Right atrium auricular region (tissue), 2 donors: ENCODE data around the gene PRSS33. TPM values are rescaled to one million over a fixed set of nuclear protein-coding genes. Genes with fewer than 3 reads are reported as not detected.

Source experiments
- DNase-seq: peaks from one replicate; pipeline ENCODE4 v3.0.0-alpha.2; 2019; ENCODE audit warnings: low spot score
- H3K27ac ChIP-seq, 2 donors: fragments of 200-600 bp; sonication (generic); 1 replicate in 1 of 2; 2 replicates in 1 of 2; pipeline ENCODE4 v1.5.1; 2016 to 2019
- H3K27me3 ChIP-seq, 2 donors: fragments of 200-600 bp; sonication (generic); one replicate each; pipeline versions ENCODE4 v1.5.1 to v1.6.0; 2017 to 2019
- H3K36me3 ChIP-seq: fragments of 200-600 bp; sonication (generic); one replicate; pipeline ENCODE4 v1.5.1; 2016
- H3K4me1 ChIP-seq, 2 donors: fragments of 200-600 bp; sonication (generic); one replicate each; pipeline versions ENCODE4 v1.5.1 to v1.6.0; 2017 to 2019
- H3K4me3 ChIP-seq, 2 donors: fragments of 200-600 bp; sonication (generic); 1 replicate in 1 of 2; 2 replicates in 1 of 2; pipeline ENCODE4 v1.5.1; 2017 to 2019; ENCODE audit warnings: mild to moderate bottlenecking in 1 of 2, moderate library complexity in 1 of 2
- H3K9me3 ChIP-seq, 2 donors: fragments of 200-600 bp; sonication (generic); one replicate each; pipeline ENCODE4 v1.5.1; 2019
- total RNA-seq, 2 donors: library from RNA; depleted of rRNA; stranded (reverse); fragments of >200 nt; gene quantifications; one replicate each; pipeline ENCODE4 v1.1.0, GENCODE V29; 2016
- TF ChIP-seq, protein P1 (sequence below), 2 donors: fragments of 200-600 bp; sonication (generic); IDR thresholded peaks; one replicate each; pipeline ENCODE4 v1.5.1; 2019; ENCODE audit warnings: antibody characterized with exemption in 2 of 2

Gene PRSS33
- total RNA-seq, 2 donors from 2014 or later, result not detected

DNA sequence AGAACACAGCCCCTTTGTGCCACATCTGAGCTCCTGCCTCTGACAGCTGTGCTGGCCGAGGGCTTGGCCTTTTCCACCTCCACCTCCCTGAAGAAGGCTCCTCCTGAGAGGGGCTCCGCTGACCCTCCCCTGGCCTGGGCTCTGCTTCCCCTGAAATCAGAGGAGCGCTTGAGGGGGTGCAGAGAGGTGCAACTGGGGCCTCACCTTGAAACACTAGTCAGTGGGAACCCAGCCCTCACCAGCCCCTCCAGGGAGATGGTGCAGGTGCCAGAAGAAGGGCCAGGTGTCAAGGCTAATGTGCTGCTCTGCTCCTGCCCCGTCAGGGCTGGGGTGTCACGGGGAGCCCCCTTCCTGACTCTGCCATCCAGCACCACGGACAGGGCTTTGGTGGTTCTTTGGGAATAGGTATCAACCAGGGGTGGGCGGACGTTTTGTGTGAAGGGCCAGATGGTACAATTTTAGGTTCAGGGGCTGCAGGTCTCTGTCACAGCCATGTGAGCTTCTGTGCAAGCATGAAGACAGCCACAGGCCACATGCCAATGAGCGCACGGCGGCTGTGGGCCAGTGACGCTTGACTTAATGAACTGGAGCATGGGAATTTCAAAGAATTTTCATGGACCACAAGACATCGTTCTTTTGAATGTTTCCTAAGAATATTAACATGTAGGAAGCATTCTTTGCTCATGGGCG lies 40.6 kb upstream of the PRSS33 start:
- no peaks in the 10 kb centered on the region for H3K27me3 ChIP-seq

DNA sequence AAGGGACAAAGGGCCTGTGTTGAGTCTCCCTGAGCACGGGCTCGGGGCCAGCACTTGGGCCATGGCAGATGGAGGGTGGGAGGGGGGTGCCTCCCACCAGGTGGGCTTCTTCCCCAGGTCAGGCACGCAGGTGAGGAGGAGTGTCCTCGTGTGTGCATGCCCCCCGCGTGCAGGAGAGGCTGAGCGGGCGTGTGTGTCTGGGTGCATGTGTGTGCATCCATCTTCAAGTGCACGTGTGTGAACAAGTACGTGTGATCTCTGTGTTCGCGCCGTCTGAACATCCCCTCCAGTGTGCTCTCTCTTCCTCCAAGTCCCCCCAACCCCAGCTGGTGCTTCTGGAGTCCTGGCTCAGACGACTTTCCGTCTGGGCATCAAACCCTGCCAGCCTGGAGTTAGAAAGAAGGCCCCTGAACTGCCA lies 40.0 kb upstream of the PRSS33 start:
- H3K9me3 ChIP-seq, result no peaks in the 10 kb centered on the region
- DNase-seq, result no peak
- H3K27ac ChIP-seq, result no peak overlapping the region
- TF ChIP-seq, protein P1, sequence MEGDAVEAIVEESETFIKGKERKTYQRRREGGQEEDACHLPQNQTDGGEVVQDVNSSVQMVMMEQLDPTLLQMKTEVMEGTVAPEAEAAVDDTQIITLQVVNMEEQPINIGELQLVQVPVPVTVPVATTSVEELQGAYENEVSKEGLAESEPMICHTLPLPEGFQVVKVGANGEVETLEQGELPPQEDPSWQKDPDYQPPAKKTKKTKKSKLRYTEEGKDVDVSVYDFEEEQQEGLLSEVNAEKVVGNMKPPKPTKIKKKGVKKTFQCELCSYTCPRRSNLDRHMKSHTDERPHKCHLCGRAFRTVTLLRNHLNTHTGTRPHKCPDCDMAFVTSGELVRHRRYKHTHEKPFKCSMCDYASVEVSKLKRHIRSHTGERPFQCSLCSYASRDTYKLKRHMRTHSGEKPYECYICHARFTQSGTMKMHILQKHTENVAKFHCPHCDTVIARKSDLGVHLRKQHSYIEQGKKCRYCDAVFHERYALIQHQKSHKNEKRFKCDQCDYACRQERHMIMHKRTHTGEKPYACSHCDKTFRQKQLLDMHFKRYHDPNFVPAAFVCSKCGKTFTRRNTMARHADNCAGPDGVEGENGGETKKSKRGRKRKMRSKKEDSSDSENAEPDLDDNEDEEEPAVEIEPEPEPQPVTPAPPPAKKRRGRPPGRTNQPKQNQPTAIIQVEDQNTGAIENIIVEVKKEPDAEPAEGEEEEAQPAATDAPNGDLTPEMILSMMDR (IDR thresholded peaks at IDR 0.05), result no peak
- no peak overlapping the region for H3K4me3 ChIP-seq
- H3K27me3 ChIP-seq, result no peaks in the 10 kb centered on the region
- H3K4me1 ChIP-seq, result no peaks in the 10 kb centered on the region
- no peaks in the 10 kb centered on the region for H3K36me3 ChIP-seq

More for the DNA sequence above, 40.6 kb upstream of the PRSS33 start:
- no peak for DNase-seq
- Histone ChIP-seq H3K4me3 (no peak overlapping the region), H3K36me3 (no peaks in the 10 kb centered on the region), H3K9me3 (no peaks in the 10 kb centered on the region), H3K4me1 (no peaks in the 10 kb centered on the region), H3K27ac (no peak overlapping the region)
- TF ChIP-seq, protein P1 (IDR thresholded peaks at IDR 0.05), result no peak

DNA sequence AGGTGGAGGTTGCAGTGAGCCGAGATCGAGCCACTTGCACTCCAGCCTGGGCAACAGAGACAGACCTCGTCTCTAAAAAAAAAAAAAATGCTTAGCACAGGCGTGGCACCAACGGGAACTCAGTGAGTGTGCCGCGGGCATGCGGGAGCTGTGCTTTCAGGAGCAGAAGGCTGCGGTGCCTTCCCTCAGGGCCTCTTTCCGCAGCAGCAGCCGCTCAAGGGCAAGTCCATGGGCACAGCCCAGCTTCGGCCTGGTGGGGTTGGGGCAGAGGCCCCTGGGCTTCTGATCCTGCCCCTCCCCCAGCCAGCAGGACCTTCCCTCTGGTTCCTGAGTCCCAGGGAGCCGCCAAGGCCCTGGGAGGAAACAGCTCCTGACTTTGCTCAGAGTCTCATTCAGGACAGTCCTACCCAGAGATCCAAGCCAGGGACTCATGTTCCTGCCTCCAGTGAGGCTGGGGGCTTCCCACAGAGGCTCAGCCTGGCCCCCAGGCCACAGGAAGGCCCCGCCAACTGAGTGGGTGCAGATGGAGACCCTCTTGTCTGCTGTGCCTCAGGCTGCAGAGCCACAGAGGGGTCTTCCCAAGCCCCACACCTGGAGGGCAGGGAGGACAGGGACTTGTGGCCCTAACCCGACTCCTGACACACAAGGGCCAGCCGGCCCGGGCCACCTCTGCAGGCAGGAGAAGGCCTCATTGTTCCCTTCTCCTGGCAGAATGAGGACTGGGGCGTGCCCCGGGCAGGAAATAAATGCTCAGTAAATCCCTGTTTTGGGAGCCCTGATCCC lies 39.4 kb upstream of the PRSS33 start:
- H3K36me3 ChIP-seq, result no peaks in the 10 kb centered on the region
- no peaks in the 10 kb centered on the region for H3K27me3 ChIP-seq
- no peaks in the 10 kb centered on the region for H3K9me3 ChIP-seq
- H3K27ac ChIP-seq, result no peak overlapping the region
- H3K4me3 ChIP-seq, result no peak overlapping the region
- TF ChIP-seq, protein P1 (IDR thresholded peaks at IDR 0.05), result no peak
- DNase-seq, result no peak
- no peaks in the 10 kb centered on the region for H3K4me1 ChIP-seq

DNA sequence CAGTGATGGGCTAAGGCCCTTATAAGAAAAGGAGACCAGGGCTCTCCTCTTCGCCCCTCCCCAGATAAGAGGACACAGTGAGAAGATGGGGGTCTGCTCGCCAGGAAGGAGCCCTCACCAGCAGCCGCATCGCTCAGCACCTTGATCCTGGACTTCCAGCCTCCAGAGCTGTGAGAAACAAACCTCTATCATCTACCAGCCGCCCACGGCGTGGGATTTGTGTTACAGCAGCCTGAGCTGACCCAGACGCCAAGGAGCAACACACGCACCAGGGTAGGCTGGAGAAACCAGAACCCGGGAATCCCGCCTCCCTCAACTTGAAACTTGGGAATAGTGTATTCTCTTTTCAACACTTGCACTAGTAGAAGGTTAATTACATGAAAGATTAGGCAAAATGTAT lies 38.5 kb upstream of the PRSS33 start:
- Histone ChIP-seq H3K27ac (no peak overlapping the region), H3K9me3 (no peaks in the 10 kb centered on the region), H3K27me3 (no peaks in the 10 kb centered on the region), H3K36me3 (no peaks in the 10 kb centered on the region), H3K4me3 (no peak overlapping the region), H3K4me1 (no peaks in the 10 kb centered on the region)
- DNase-seq, result no peak
- TF ChIP-seq, protein P1 (IDR thresholded peaks at IDR 0.05), result no peak

DNA sequence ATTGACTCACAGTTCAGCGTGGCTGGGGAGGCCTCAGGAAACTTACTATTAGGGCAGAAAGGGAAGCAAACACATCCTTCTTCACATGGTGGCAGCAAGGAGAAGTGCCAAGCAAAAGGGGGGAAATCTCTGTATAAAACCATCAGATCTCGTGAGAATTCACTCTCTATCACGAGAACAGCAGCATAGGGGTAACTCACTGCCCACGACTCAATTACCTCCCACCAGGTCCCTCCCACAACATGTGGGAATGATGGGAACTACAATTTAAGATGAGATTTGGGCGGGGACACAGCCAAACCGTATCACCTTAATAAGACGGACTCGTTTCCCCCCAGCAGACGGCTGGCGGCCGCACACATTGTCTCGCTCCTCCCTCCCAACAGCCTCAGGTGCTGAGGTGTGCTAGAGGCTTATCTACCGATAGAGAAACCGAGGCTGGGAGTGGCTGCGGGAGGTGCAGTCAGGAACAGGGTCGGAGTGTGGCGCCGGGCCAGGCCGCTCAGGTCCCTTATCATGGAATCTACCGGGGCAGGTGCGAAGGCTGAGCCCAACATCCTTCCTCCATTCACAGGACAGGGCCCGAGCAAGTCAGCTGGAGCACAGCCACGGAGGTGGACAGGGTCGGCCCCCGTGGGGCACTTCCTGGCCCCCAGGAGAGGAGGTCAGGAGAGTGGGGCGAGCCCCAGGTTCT lies 37.8 kb upstream of the PRSS33 start:
- Histone ChIP-seq H3K27ac (no peak overlapping the region), H3K9me3 (no peaks in the 10 kb centered on the region), H3K36me3 (no peaks in the 10 kb centered on the region), H3K4me3 (no peak overlapping the region), H3K4me1 (no peaks in the 10 kb centered on the region), H3K27me3 (no peaks in the 10 kb centered on the region)
- DNase-seq, result no peak
- TF ChIP-seq, protein P1 (IDR thresholded peaks at IDR 0.05), result no peak
